HepG2 (cell line): ENCODE measurements around the gene LMOD2. TPM values are rescaled to one million over a fixed set of nuclear protein-coding genes. Genes with fewer than 3 reads are reported as not detected.

ENCODE experiments used
- ATAC-seq: fragments of 200-7000 bp; cut with Tn5 transposase; 3 replicates; pipeline ENCODE4 v1.9.1; 2020; ENCODE audit warnings: mild to moderate bottlenecking, moderate library complexity
- BruUV-seq: library from RNA; stranded (reverse); fragments of 400-500 nt; replicated peaks from 2 replicates; lab custom pipeline; 2021; lab: Mats Ljungman, UMichigan
- CTCF ChIA-PET: fragments of 300-600 bp; formaldehyde crosslinking; extraction: SDS; loops from one replicate; lab custom pipeline; 2021; ENCODE audit warnings: low total read pairs, inconsistent platforms, low intra/inter-chr PET ratio; lab: Yijun Ruan, JAX
- POLR2A ChIA-PET: fragments of 350-600 bp; sonication (Branson Sonifier 250); formaldehyde crosslinking; loops from one replicate; lab custom pipeline; 2020; ENCODE audit warnings: antibody characterized with exemption, inconsistent platforms; lab: Yijun Ruan, JAX
- DNase-seq: peaks from one replicate; pipeline ENCODE4 v3.0.0-alpha.2; 2015; ENCODE audit warnings: low spot score
- FAIRE-seq: peaks from 3 replicates; lab custom pipeline; 2011; peaks lifted over from hg19 to GRCh38; lab: Jason Lieb, UNC
- H2AFZ ChIP-seq: one replicate; pipeline ENCODE4 v1.6.1; 2011; ENCODE audit warnings: low read length, inconsistent platforms
- H3K27ac ChIP-seq: fragments of 300-600 bp; 3 replicates; pipeline ENCODE4 v1.8.0; 2011; ENCODE audit warnings: mixed run types, mild to moderate bottlenecking, mixed read lengths, low read length, inconsistent platforms; ENCODE audit not compliant: insufficient read depth; ENCODE audit errors: extremely low read length
- H3K27me3 ChIP-seq, 2 experiments: fragments of 200-600 bp in 1 of 2; 2 replicates in 1 of 2; 3 replicates in 1 of 2; pipeline versions ENCODE4 v1.6.0 to v1.8.0; 2011; ENCODE audit warnings: low read length in 2 of 2, mild to moderate bottlenecking in 2 of 2, moderate library complexity in 2 of 2, inconsistent platforms in 1 of 2; ENCODE audit not compliant: insufficient read depth in 2 of 2, control insufficient read depth in 1 of 2
- H3K36me3 ChIP-seq, 2 experiments: fragments of 200-600 bp in 1 of 2; replicated peaks in 1 of 2; 2 replicates in 1 of 2; 3 replicates in 1 of 2; pipeline versions ENCODE4 v1.5.1 to v1.8.0; 2011; ENCODE audit warnings: low read length in 2 of 2, inconsistent platforms in 1 of 2; ENCODE audit not compliant: insufficient read depth in 2 of 2, control insufficient read depth in 1 of 2
- H3K4me1 ChIP-seq: 2 replicates; pipeline ENCODE4 v1.5.1; 2012; ENCODE audit warnings: low read length, inconsistent platforms; ENCODE audit not compliant: insufficient read depth
- H3K4me2 ChIP-seq: 2 replicates; pipeline ENCODE4 v1.6.0; 2011; ENCODE audit warnings: low read depth, low read length, inconsistent platforms
- H3K4me3 ChIP-seq, 3 experiments: fragments of 200-600 bp in 1 of 3; sonication (generic), shearing (Covaris generic) in 1 of 3; replicated peaks in 1 of 3; 2 replicates each; pipeline ENCODE4 v1.5.1; 2011 to 2016; ENCODE audit warnings: low read length in 3 of 3, inconsistent platforms in 2 of 3, low read depth in 2 of 3, mild to moderate bottlenecking in 2 of 3, control low read depth in 1 of 3, mixed read lengths in 1 of 3; ENCODE audit not compliant: insufficient read depth in 1 of 3
- H3K79me2 ChIP-seq: one replicate; pipeline ENCODE4 v1.6.1; 2011; ENCODE audit warnings: low read length, inconsistent platforms; ENCODE audit not compliant: insufficient read depth
- H3K9ac ChIP-seq: 2 replicates; pipeline ENCODE4 v1.6.0; 2011; ENCODE audit warnings: mild to moderate bottlenecking, low read depth, low read length, inconsistent platforms; ENCODE audit not compliant: insufficient read depth
- H3K9me3 ChIP-seq: 2 replicates; pipeline ENCODE4 v1.5.1; 2012; ENCODE audit warnings: mild to moderate bottlenecking, low read length
- H4K20me1 ChIP-seq: 2 replicates; pipeline ENCODE4 v1.6.0; 2011; ENCODE audit warnings: inconsistent platforms, mild to moderate bottlenecking, low read length, moderate library complexity; ENCODE audit not compliant: insufficient read depth
- ATF7 ChIP-seq, 2 experiments: fragments of 450-650 bp in 1 of 2; sonication (generic) in 1 of 2; formaldehyde crosslinking in 1 of 2; IDR thresholded peaks; 2 replicates each; pipeline versions ENCODE4 v1.4.0 to v1.6.1; 2016 to 2020; ENCODE audit warnings: antibody characterized with exemption in 1 of 2, mild to moderate bottlenecking in 1 of 2, missing genetic modification reagents in 1 of 2
- CEBPB ChIP-seq: IDR thresholded peaks from 2 replicates; pipeline ENCODE4 v1.6.1; 2011; ENCODE audit warnings: low read depth, low read length, improper control_type of control experiment, borderline replicate concordance
- FLYWCH1 ChIP-seq: sonication (generic); formaldehyde crosslinking; IDR thresholded peaks from 2 replicates; pipeline ENCODE4 v1.8.1; 2023; ENCODE audit warnings: mild to moderate bottlenecking, missing genetic modification reagents
- HDAC2 ChIP-seq: sonication (generic); formaldehyde crosslinking; IDR thresholded peaks from 2 replicates; pipeline ENCODE4 v1.4.0; 2020; ENCODE audit warnings: missing genetic modification reagents
- TMF1 ChIP-seq: sonication (generic); formaldehyde crosslinking; IDR thresholded peaks from 2 replicates; pipeline ENCODE4 v1.8.1; 2022; ENCODE audit warnings: low read depth, missing genetic modification reagents
- ZNF292 ChIP-seq: sonication (generic); formaldehyde crosslinking; IDR thresholded peaks from 2 replicates; pipeline ENCODE4 v1.8.1; 2022; ENCODE audit warnings: mild to moderate bottlenecking, low read depth, missing genetic modification reagents, borderline replicate concordance
- WGBS: methylation state at CpG from one replicate; pipeline ENCODE4 v1.1.6; 2017; ENCODE audit warnings: low lambda C conversion rate; 5-methylcytosine and 5-hydroxymethylcytosine counted together
- in situ Hi-C: cut with HindIII; loops from 2 replicates; pipeline ENCODE4 v1.10.0; 2017; ENCODE audit warnings: low pct_unique_long_range_greater_than_20kb; ENCODE audit not compliant: extremely low pct_ligation_motif_present
- intact Hi-C: fragments of 100-400 bp; cut with micrococcal nuclease; formaldehyde crosslinking; loops from one replicate; pipeline ENCODE4 v1.10.0; 2022; ENCODE audit not compliant: unreplicated experiment
- polyA plus RNA-seq, 8 experiments: library from polyadenylated mRNA; depleted of rRNA in 3 of 8; stranded (reverse) in 7 of 8; unstranded in 1 of 8; fragments of >200 nt; fragmentation: Illumina TruSeq in 4 of 8; extraction: Trizol in 4 of 8; gene quantifications; 2 replicates each; pipeline versions ENCODE4 v1.2.1 to v1.2.3, GENCODE V29; 2011 to 2016; ENCODE audit warnings: low read depth in 4 of 8, missing spikeins in 1 of 8, mixed read lengths in 1 of 8; ENCODE audit not compliant: insufficient read depth in 1 of 8
- total RNA-seq, 5 experiments: library from RNA; depleted of rRNA; stranded (reverse); fragments of >200 nt; fragmentation: Illumina TruSeq; extraction: Trizol; gene quantifications; 2 replicates each; pipeline ENCODE4 v1.2.3, GENCODE V29; 2016; ENCODE audit warnings: low read depth in 1 of 5
- TF ChIP-seq, protein P1 (sequence below): sonication (generic); formaldehyde crosslinking; IDR thresholded peaks from 2 replicates; pipeline ENCODE4 v1.4.0; 2020; ENCODE audit warnings: missing genetic modification reagents

LMOD2 gene
- total and polyA plus RNA-seq, 2 of the 13 experiments (the other 11 are each of a cell fraction or from before 2014, with no cell fraction given) = not detected

DNA sequence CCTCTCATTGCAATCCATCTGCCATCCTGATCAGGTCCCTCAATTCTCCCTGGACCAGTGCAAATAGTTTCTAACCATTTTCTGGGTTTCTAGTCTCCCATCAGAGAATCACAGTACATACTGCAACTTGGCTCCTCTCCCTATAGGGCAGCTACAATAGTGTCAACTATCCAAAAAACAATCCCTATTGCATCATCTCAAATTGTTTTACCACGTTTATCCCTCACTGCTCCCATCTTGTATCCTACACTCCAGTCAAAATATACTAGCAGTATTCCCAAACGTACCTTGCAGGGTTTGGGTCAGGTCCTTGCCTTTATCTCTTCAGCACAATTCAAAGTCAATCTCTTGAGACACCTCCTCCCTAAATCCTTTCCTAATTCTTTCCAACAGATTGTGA, 30.4 kb upstream of the LMOD2 start:
- H3K27ac ChIP-seq = no peak overlapping the region
- TF ChIP-seq ZNF292 (no peak), CEBPB (0 out of 2 replicates have a peak, but pooled peaks have one; percentile 40), ATF7 (IDR thresholded peaks at IDR 0.05) (0 out of 2 replicates have a peak, but pooled peaks have one; percentile 22), ATF7 (CRISPR knock-in tag; IDR thresholded peaks at IDR 0.05) (no peak)
- DNase-seq (no peak), FAIRE-seq (no peak), ATAC-seq (no peak)
- CTCF ChIA-PET = interaction anchor here (1.0 to 1.2 kb wide), 2 partner anchors 77 to 247 kb away, joined by 3 read pairs; no protein-coding TSS in a partner anchor
- no peaks in the 10 kb centered on the region for H3K9me3 ChIP-seq
- no peaks in the 10 kb centered on the region for H3K79me2 ChIP-seq
- H4K20me1 ChIP-seq = no peaks in the 10 kb centered on the region
- in situ Hi-C loops (no loop called here), intact Hi-C loops (loop anchor here (10.0 kb wide), 1 partner anchor 130 kb away; no protein-coding TSS in a partner anchor)
- no peaks in the 10 kb centered on the region for H3K36me3 ChIP-seq
- H3K4me2 ChIP-seq = no peak overlapping the region
- H3K9ac ChIP-seq = no peak overlapping the region
- H3K27me3 ChIP-seq = no peaks in the 10 kb centered on the region
- 2% methylated on average over 2 of the region's 2 CpGs for WGBS
- no peaks in the 10 kb centered on the region for H3K4me1 ChIP-seq
- no peak overlapping the region for H3K4me3 ChIP-seq
- BruUV-seq = no TSS peak
- no peak overlapping the region for H2AFZ ChIP-seq
- POLR2A ChIA-PET = no interaction called here

GRCh38 chr7:123627851-123628250, 27.8 kb upstream of the LMOD2 start:
- in situ Hi-C loops (no loop called here), intact Hi-C loops (loop anchor here (10.0 kb wide), 1 partner anchor 133 kb away; no protein-coding TSS in a partner anchor)
- CTCF ChIA-PET = no interaction called here

More at GRCh38 chr7:123627851-123628250, 27.8 kb upstream of the LMOD2 start:
- H3K36me3 ChIP-seq = no peaks in the 10 kb centered on the region
- ATAC-seq = no peak
- H3K4me3 ChIP-seq = no peak overlapping the region
- DNase-seq = no peak
- no peaks in the 10 kb centered on the region for H3K9me3 ChIP-seq
- no peaks in the 10 kb centered on the region for H3K27me3 ChIP-seq
- no peaks in the 10 kb centered on the region for H3K79me2 ChIP-seq
- H4K20me1 ChIP-seq = no peaks in the 10 kb centered on the region
- no peak for FAIRE-seq
- 49% methylated on average over 2 of the region's 2 CpGs for WGBS
- H2AFZ ChIP-seq = no peak overlapping the region
- H3K9ac ChIP-seq = no peak overlapping the region
- TF ChIP-seq TMF1 (CRISPR knock-in tag) = no peak
- TF ChIP-seq, protein P1, sequence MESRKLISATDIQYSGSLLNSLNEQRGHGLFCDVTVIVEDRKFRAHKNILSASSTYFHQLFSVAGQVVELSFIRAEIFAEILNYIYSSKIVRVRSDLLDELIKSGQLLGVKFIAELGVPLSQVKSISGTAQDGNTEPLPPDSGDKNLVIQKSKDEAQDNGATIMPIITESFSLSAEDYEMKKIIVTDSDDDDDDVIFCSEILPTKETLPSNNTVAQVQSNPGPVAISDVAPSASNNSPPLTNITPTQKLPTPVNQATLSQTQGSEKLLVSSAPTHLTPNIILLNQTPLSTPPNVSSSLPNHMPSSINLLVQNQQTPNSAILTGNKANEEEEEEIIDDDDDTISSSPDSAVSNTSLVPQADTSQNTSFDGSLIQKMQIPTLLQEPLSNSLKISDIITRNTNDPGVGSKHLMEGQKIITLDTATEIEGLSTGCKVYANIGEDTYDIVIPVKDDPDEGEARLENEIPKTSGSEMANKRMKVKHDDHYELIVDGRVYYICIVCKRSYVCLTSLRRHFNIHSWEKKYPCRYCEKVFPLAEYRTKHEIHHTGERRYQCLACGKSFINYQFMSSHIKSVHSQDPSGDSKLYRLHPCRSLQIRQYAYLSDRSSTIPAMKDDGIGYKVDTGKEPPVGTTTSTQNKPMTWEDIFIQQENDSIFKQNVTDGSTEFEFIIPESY (CRISPR knock-in tag) = no peak
- no peak for TF ChIP-seq FLYWCH1 (CRISPR knock-in tag)
- TF ChIP-seq HDAC2 (CRISPR knock-in tag) = no peak
- H3K27ac ChIP-seq = no peak overlapping the region
- no peak overlapping the region for H3K4me2 ChIP-seq
- POLR2A ChIA-PET = no interaction called here
- no TSS peak for BruUV-seq
- H3K4me1 ChIP-seq = no peaks in the 10 kb centered on the region
